Transverse colon (tissue), 4 donors: Measurements from ENCODE around the gene TPO. TPM values are rescaled to one million over a fixed set of nuclear protein-coding genes. Genes with fewer than 3 reads are reported as not detected.

Experiments used
- DNase-seq: peaks from one replicate; pipeline ENCODE4 v3.0.0-alpha.2; 2019
- H3K27ac ChIP-seq, 4 donors: fragments of 200-600 bp; sonication (generic); 2 replicates each; pipeline ENCODE4 v1.5.1; 2016 to 2018; ENCODE audit warnings: inconsistent platforms in 4 of 4
- H3K27me3 ChIP-seq: fragments of 200-600 bp; sonication (generic); 2 replicates; pipeline ENCODE4 v1.5.1; 2017; ENCODE audit warnings: inconsistent platforms
- H3K36me3 ChIP-seq, 4 donors: fragments of 200-600 bp; sonication (generic); 2 replicates each; pipeline ENCODE4 v1.5.1; 2017 to 2019; ENCODE audit warnings: inconsistent platforms in 4 of 4
- H3K4me1 ChIP-seq, 4 donors: fragments of 200-600 bp; sonication (generic); 2 replicates each; pipeline ENCODE4 v1.5.1; 2017 to 2020; ENCODE audit warnings: inconsistent platforms in 4 of 4
- H3K4me3 ChIP-seq, 4 donors: fragments of 200-600 bp; sonication (generic); 1 replicate in 1 of 4; 2 replicates in 3 of 4; pipeline versions ENCODE4 v1.5.1 to v1.6.1; 2017 to 2019; ENCODE audit warnings: inconsistent platforms in 4 of 4
- H3K9me3 ChIP-seq, 2 donors: fragments of 200-600 bp; sonication (generic); 2 replicates each; pipeline ENCODE4 v1.5.1; 2017 to 2019; ENCODE audit warnings: inconsistent platforms in 2 of 2
- CTCF ChIP-seq, 5 experiments: fragments of 200-600 bp in 3 of 5; fragments of 450-650 bp in 2 of 5; sonication (generic) in 3 of 5; IDR thresholded peaks; 1 replicate in 2 of 5; 2 replicates in 3 of 5; pipeline ENCODE4 v1.5.1; 2016 to 2017; ENCODE audit warnings: antibody characterized with exemption in 5 of 5, inconsistent platforms in 3 of 5, mild to moderate bottlenecking in 2 of 5, moderate library complexity in 1 of 5
- EP300 ChIP-seq: sonication (generic); formaldehyde crosslinking; IDR thresholded peaks from one replicate; pipeline ENCODE4 v1.6.1; 2017; ENCODE audit warnings: antibody characterized with exemption, low read depth
- POLR2A ChIP-seq: fragments of 450-650 bp; IDR thresholded peaks from one replicate; pipeline ENCODE4 v1.6.1; 2016; ENCODE audit warnings: antibody characterized with exemption, mild to moderate bottlenecking, moderate library complexity
- POLR2AphosphoS5 ChIP-seq, 3 donors: sonication (generic); formaldehyde crosslinking; IDR thresholded peaks; one replicate each; pipeline ENCODE4 v1.6.1; 2016; ENCODE audit warnings: antibody characterized with exemption in 3 of 3
- WGBS, 2 donors: methylation state at CpG; one replicate each; pipeline ENCODE4 v1.1.5; 2018; ENCODE audit warnings: low coverage in 1 of 2; 5-methylcytosine and 5-hydroxymethylcytosine counted together
- in situ Hi-C, 4 donors: fragments of 200-750 bp; cut with MboI; loops; one replicate each; pipeline versions ENCODE4 v1.15.0 to v1.15.1; 2017; ENCODE audit warnings: low sequenced_read_pairs in 3 of 4, low pct_ligation_motif_present in 1 of 4, low pct_unique_long_range_greater_than_20kb in 1 of 4
- intact Hi-C: fragments of 100-400 bp; cut with DNase I; formaldehyde crosslinking; loops from one replicate; pipeline ENCODE4 v1.15.1; 2023; ENCODE audit warnings: low total_unique reads
- total RNA-seq, 4 donors: library from RNA; depleted of rRNA; stranded (reverse); fragments of >200 nt; gene quantifications; one replicate each; pipeline ENCODE4 v1.1.0, GENCODE V29; 2016

TPO gene
- total RNA-seq, 4 donors from 2014 or later: 1.4 to 5.8 (median 3.8) TPM

GRCh38 chr2:1448009-1448408 is 34.7 kb downstream of the TPO start:
- Histone ChIP-seq H3K9me3 (no peaks in the 10 kb centered on the region), H3K27ac (no peak overlapping the region), H3K27me3 (peaks cover 21% of the 10 kb centered on the region), H3K4me1 (no peaks in the 10 kb centered on the region), H3K36me3 (no peaks in the 10 kb centered on the region), H3K4me3 (no peak overlapping the region)
- 56% methylated on average over 18 of the region's 18 CpGs; no CpG with 5 or more reads in 1 of the 2 donors for WGBS, 2 donors
- in situ Hi-C loops: no loop called here
- no peak for DNase-seq
- intact Hi-C loops: no loop called here
- TF ChIP-seq POLR2A (no peak), CTCF (IDR thresholded peaks at IDR 0.05) (no peak), EP300 (no peak), POLR2AphosphoS5 (IDR thresholded peaks at IDR 0.05) (no peak)

GRCh38 chr2:1450915-1451314 is 37.7 kb downstream of the TPO start:
- TF ChIP-seq POLR2A: no peak
- TF ChIP-seq CTCF (IDR thresholded peaks at IDR 0.05): no peak
- TF ChIP-seq POLR2AphosphoS5 (IDR thresholded peaks at IDR 0.05): no peak
- no peak for TF ChIP-seq EP300
- intact Hi-C loops: no loop called here
- Histone ChIP-seq H3K27ac (no peak overlapping the region), H3K36me3 (no peaks in the 10 kb centered on the region), H3K4me3 (no peak overlapping the region), H3K27me3 (peaks cover 21% of the 10 kb centered on the region), H3K9me3 (no peaks in the 10 kb centered on the region), H3K4me1 (no peaks in the 10 kb centered on the region)
- no peak for DNase-seq
- WGBS, 2 donors: 0 to 54% methylated on average over 1 to 4 of the region's 4 CpGs
- in situ Hi-C loops: no loop called here

GRCh38 chr2:1451422-1451821 is 38.2 kb downstream of the TPO start:
- Histone ChIP-seq H3K9me3 (no peaks in the 10 kb centered on the region), H3K4me3 (no peak overlapping the region), H3K36me3 (no peaks in the 10 kb centered on the region), H3K4me1 (no peaks in the 10 kb centered on the region), H3K27ac (no peak overlapping the region), H3K27me3 (peaks cover 21% of the 10 kb centered on the region)
- 67 to 81% methylated on average over 5 of the region's 5 CpGs for WGBS, 2 donors
- intact Hi-C loops: no loop called here
- in situ Hi-C loops: no loop called here
- DNase-seq: no peak
- TF ChIP-seq POLR2A (no peak), CTCF (IDR thresholded peaks at IDR 0.05) (no peak), POLR2AphosphoS5 (IDR thresholded peaks at IDR 0.05) (no peak), EP300 (no peak)

GRCh38 chr2:1453561-1453960 is 40.3 kb downstream of the TPO start:
- H3K9me3 ChIP-seq: no peaks in the 10 kb centered on the region
- DNase-seq: no peak
- TF ChIP-seq POLR2AphosphoS5 (IDR thresholded peaks at IDR 0.05) (no peak), CTCF (IDR thresholded peaks at IDR 0.05) (no peak), EP300 (no peak), POLR2A (no peak)
- no peaks in the 10 kb centered on the region for H3K36me3 ChIP-seq
- H3K4me3 ChIP-seq: no peak overlapping the region
- in situ Hi-C loops: no loop called here
- no peaks in the 10 kb centered on the region for H3K4me1 ChIP-seq
- WGBS, 2 donors: 82% methylated on average over 12 of the region's 12 CpGs; no CpG with 5 or more reads in 1 of the 2 donors
- intact Hi-C loops: no loop called here
- peaks cover 14% of the 10 kb centered on the region for H3K27me3 ChIP-seq
- H3K27ac ChIP-seq: no peak overlapping the region
